Measurements from ENCODE around the gene UBA6.
"Not testable (repeated sequence)": the region's sequence is repeated elsewhere in the genome, so short reads cannot be mapped to it uniquely, and the experiment has no call there.

The UBA6 gene

GRCh38 chr4:67700738-67701516 lies at the start of gene UBA6:
Gene UBA6, minus strand, starts transcription at chr4:67701155. Its CDS starts 36 bp downstream, at chr4:67701119.
- DNase-seq, result peak; percentile 80

- DNase-seq, result no peak
These were observed 49.7 kb upstream of the UBA6 start for GRCh38 chr4:67750691-67751090.

- no peak for DNase-seq
These were observed 48.3 kb upstream of the UBA6 start for GRCh38 chr4:67749286-67749685.

- no peak for DNase-seq
These were observed 46.0 kb upstream of the UBA6 start for GRCh38 chr4:67746797-67747495.

- DNase-seq, result no peak
These were observed 43.8 kb upstream of the UBA6 start for GRCh38 chr4:67744561-67745283.

GRCh38 chr4:67743194-67743593 lies 42.2 kb upstream of the UBA6 start:
- no peak for DNase-seq

GRCh38 chr4:67736262-67736661 lies 35.3 kb upstream of the UBA6 start:
- no peak for DNase-seq

- DNase-seq, result no peak
These were observed 34.4 kb upstream of the UBA6 start for GRCh38 chr4:67735325-67735724.

- not testable (repeated sequence) for DNase-seq
These were observed 29.6 kb upstream of the UBA6 start for GRCh38 chr4:67730511-67730910.

GRCh38 chr4:67727124-67727850 lies 26.3 kb upstream of the UBA6 start:
- DNase-seq, result no peak

GRCh38 chr4:67725981-67726380 lies 25.0 kb upstream of the UBA6 start:
- no peak for DNase-seq

- no peak for DNase-seq
These were observed 24.2 kb upstream of the UBA6 start for GRCh38 chr4:67725132-67725531.

GRCh38 chr4:67723949-67724348 lies 23.0 kb upstream of the UBA6 start:
- no peak for DNase-seq

- no peak for DNase-seq
These were observed 22.4 kb upstream of the UBA6 start for GRCh38 chr4:67723341-67723740.

GRCh38 chr4:67721770-67722597 lies 21.0 kb upstream of the UBA6 start:
- DNase-seq, result no peak

- no peak for DNase-seq
These were observed 20.4 kb upstream of the UBA6 start for GRCh38 chr4:67721315-67721769.

GRCh38 chr4:67719953-67720617 lies 19.1 kb upstream of the UBA6 start:
- no peak for DNase-seq

GRCh38 chr4:67718848-67719247 lies 17.9 kb upstream of the UBA6 start:
- DNase-seq, result no peak

- no peak for DNase-seq
These were observed 16.6 kb upstream of the UBA6 start for GRCh38 chr4:67717586-67717985.

- DNase-seq, result no peak
These were observed 14.0 kb upstream of the UBA6 start for GRCh38 chr4:67714955-67715354.

- no peak for DNase-seq
These were observed 13.3 kb upstream of the UBA6 start for GRCh38 chr4:67714248-67714583.

All from NCI-H1436 treated with DMSO at 0.1 percent for 48 hours (cell line).